B cell (primary cell): ENCODE measurements around the gene IL15. TPM values are rescaled to one million over a fixed set of nuclear protein-coding genes. Genes with fewer than 3 reads are reported as not detected.

Source experiments
- ATAC-seq: fragments of 200-7000 bp; cut with Tn5 transposase; one replicate; pipeline ENCODE4 v1.10.0; 2021; ENCODE audit warnings: low read depth, mild to moderate bottlenecking, moderate number of reproducible peaks, moderate library complexity
- CTCF ChIA-PET: fragments of 350-600 bp; sonication (Branson Sonifier 250); formaldehyde crosslinking; loops from one replicate; lab custom pipeline; 2021; ENCODE audit warnings: antibody characterized with exemption, inconsistent platforms; lab: Charles Lee
- POLR2A ChIA-PET: fragments of 350-600 bp; sonication (Branson Sonifier 250); formaldehyde crosslinking; loops from one replicate; lab custom pipeline; 2021; ENCODE audit warnings: antibody characterized with exemption; lab: Charles Lee
- DNase-seq: peaks from one replicate; pipeline ENCODE4 v3.0.0; 2013
- H2AFZ ChIP-seq: 2 replicates; pipeline ENCODE4 v1.6.1; 2012; ENCODE audit warnings: mild to moderate bottlenecking, low read depth, low read length; ENCODE audit not compliant: insufficient read depth, poor library complexity, severe bottlenecking
- H3K27ac ChIP-seq, 2 donors: 1 replicate in 1 of 2; 2 replicates in 1 of 2; pipeline ENCODE4 v1.5.1; 2012 to 2013; ENCODE audit warnings: low read length in 2 of 2, mild to moderate bottlenecking in 2 of 2, moderate library complexity in 1 of 2
- H3K27me3 ChIP-seq, 4 experiments: fragments of 200-600 bp in 1 of 4; sonication (generic) in 1 of 4; replicated peaks in 1 of 4; 1 replicate in 2 of 4; 2 replicates in 2 of 4; pipeline versions ENCODE4 v1.6.1 to v1.7.0; 2013 to 2016; ENCODE audit warnings: low read length in 3 of 4, mild to moderate bottlenecking in 2 of 4, mixed read lengths in 1 of 4, moderate library complexity in 1 of 4; ENCODE audit not compliant: insufficient read depth in 4 of 4, control insufficient read depth in 3 of 4; ENCODE audit errors: control extremely low read depth in 1 of 4
- H3K36me3 ChIP-seq, 2 experiments: replicated peaks in 1 of 2; 1 replicate in 1 of 2; 2 replicates in 1 of 2; pipeline versions ENCODE4 v1.6.1 to v1.7.1; 2013; ENCODE audit warnings: low read length in 1 of 2; ENCODE audit not compliant: insufficient read depth in 2 of 2, control insufficient read depth in 1 of 2; ENCODE audit errors: control extremely low read depth in 1 of 2, extremely low read depth in 1 of 2
- H3K4me1 ChIP-seq, 2 donors: fragments of 200-600 bp in 1 of 2; sonication (generic) in 1 of 2; 1 replicate in 1 of 2; 2 replicates in 1 of 2; pipeline versions ENCODE4 v1.5.1 to v1.6.1; 2013 to 2017; ENCODE audit warnings: low read length in 2 of 2; ENCODE audit not compliant: control insufficient read depth in 2 of 2, insufficient read depth in 2 of 2
- H3K4me2 ChIP-seq: replicated peaks from 2 replicates; pipeline ENCODE3; 2012; ENCODE audit warnings: mild to moderate bottlenecking, low read depth, low read length; ENCODE audit not compliant: poor library complexity, severe bottlenecking
- H3K4me3 ChIP-seq, 5 experiments: fragments of 200-600 bp in 1 of 5; sonication (generic) in 1 of 5; 1 replicate in 3 of 5; 2 replicates in 2 of 5; pipeline versions ENCODE4 v1.5.1 to v1.7.0; 2011 to 2016; ENCODE audit warnings: low read length in 4 of 5, mild to moderate bottlenecking in 4 of 5, low read depth in 2 of 5, control low read depth in 1 of 5, moderate library complexity in 1 of 5; ENCODE audit not compliant: insufficient read depth in 1 of 5; ENCODE audit errors: control extremely low read depth in 1 of 5, extremely low read depth in 1 of 5
- H3K79me2 ChIP-seq: fragments of 200-600 bp; sonication (generic); one replicate; pipeline ENCODE4 v1.6.0; 2016; ENCODE audit warnings: low read length; ENCODE audit not compliant: control insufficient read depth, insufficient read depth
- H3K9ac ChIP-seq: fragments of 200-600 bp; sonication (generic); 2 replicates; pipeline ENCODE4 v1.6.1; 2017; ENCODE audit warnings: mild to moderate bottlenecking, low read length, moderate library complexity
- H3K9me3 ChIP-seq, 3 donors: one replicate each; pipeline versions ENCODE4 v1.6.1 to v1.7.1; 2013; ENCODE audit warnings: low read length in 2 of 3; ENCODE audit not compliant: control insufficient read depth in 2 of 3, insufficient read depth in 1 of 3; ENCODE audit errors: control extremely low read depth in 1 of 3
- H4K20me1 ChIP-seq: 2 replicates; pipeline ENCODE4 v1.6.0; 2012; ENCODE audit warnings: mild to moderate bottlenecking, low read length; ENCODE audit not compliant: insufficient read depth, control insufficient read depth, poor library complexity, severe bottlenecking
- H3K27ac Mint-ChIP-seq: one replicate; pipeline ENCODE4 v1.8.0; 2021; ENCODE audit warnings: mixed read lengths
- H3K27me3 Mint-ChIP-seq: one replicate; pipeline ENCODE4 v1.8.0; 2021; ENCODE audit warnings: mixed read lengths
- H3K4me1 Mint-ChIP-seq: one replicate; pipeline ENCODE4 v1.8.0; 2021; ENCODE audit warnings: mixed read lengths
- H3K4me3 Mint-ChIP-seq: one replicate; pipeline ENCODE4 v1.8.0; 2021; ENCODE audit warnings: mixed read lengths
- H3K9me3 Mint-ChIP-seq: one replicate; pipeline ENCODE4 v1.8.0; 2022; ENCODE audit warnings: mixed read lengths; ENCODE audit not compliant: insufficient read depth
- EZH2 ChIP-seq: IDR thresholded peaks from 2 replicates; pipeline ENCODE4 v1.6.1; 2012; ENCODE audit warnings: borderline replicate concordance, low read depth, mild to moderate bottlenecking, moderate library complexity, low read length; ENCODE audit not compliant: insufficient read depth, poor library complexity, severe bottlenecking
- WGBS: methylation state at CpG from one replicate; pipeline ENCODE4 v1.1.5; 2013; ENCODE audit warnings: missing lambda C conversion rate; ENCODE audit not compliant: insufficient coverage; 5-methylcytosine and 5-hydroxymethylcytosine counted together
- intact Hi-C: fragments of 100-400 bp; cut with micrococcal nuclease; formaldehyde crosslinking; loops from one replicate; pipeline ENCODE4 v1.10.0; 2022
- polyA plus RNA-seq: library from polyadenylated mRNA; depleted of rRNA; stranded (reverse); fragments of >200 nt; gene quantifications from 2 replicates; pipeline ENCODE4 v1.2.3, GENCODE V29; 2012
- total RNA-seq, 2 donors: library from RNA; stranded (reverse); fragments of 120-200 nt in 1 of 2; gene quantifications; 1 replicate in 1 of 2; 2 replicates in 1 of 2; pipeline versions ENCODE4 v1.2.3 to v1.2.4, GENCODE V29; 2013 to 2022
- TF ChIP-seq, protein P1 (sequence below): fragments of 200-600 bp; IDR thresholded peaks from one replicate; pipeline ENCODE4 v1.8.0; 2022; ENCODE audit warnings: antibody characterized with exemption, mild to moderate bottlenecking

IL15 gene
- total and polyA plus RNA-seq, 2 donors (not counting 1 experiment from before 2014, with no cell fraction given) = 6.1 to 11.5 TPM

GRCh38 chr4:141706445-141706844, 70.1 kb downstream of the IL15 start:
- CTCF ChIA-PET = interaction anchor here (1.3 kb wide), 1 partner anchor 23 kb away, joined by 3 read pairs; no protein-coding TSS in a partner anchor
- no peak overlapping the region for H3K4me3 Mint-ChIP-seq
- H3K4me1 Mint-ChIP-seq = peaks cover 28% of the 10 kb centered on the region
- ATAC-seq (no peak), DNase-seq (no peak)
- POLR2A ChIA-PET = no interaction called here
- H3K27me3 Mint-ChIP-seq = no peaks in the 10 kb centered on the region
- Histone ChIP-seq H3K4me2 (peak overlapping the region; percentile 56), H3K9ac (peak overlapping the region; percentile 27), H3K79me2 (peaks cover 24% of the 10 kb centered on the region), H3K27me3 (no peaks in the 10 kb centered on the region), H4K20me1 (no peaks in the 10 kb centered on the region), H2AFZ (no peak overlapping the region), H3K4me3 (peak overlapping the region in 1 of 5 experiments; percentile 46), H3K9me3 (peaks cover 2 to 9% (median 7%) of the 10 kb centered on the region in 3 donors), H3K27ac (peak overlapping the region in 1 of 2 donors; percentile 72), H3K4me1 (peaks cover 2 to 24% of the 10 kb centered on the region in 2 donors), H3K36me3 (no peaks in the 10 kb centered on the region)
- no peak for TF ChIP-seq EZH2
- TF ChIP-seq, protein P1, sequence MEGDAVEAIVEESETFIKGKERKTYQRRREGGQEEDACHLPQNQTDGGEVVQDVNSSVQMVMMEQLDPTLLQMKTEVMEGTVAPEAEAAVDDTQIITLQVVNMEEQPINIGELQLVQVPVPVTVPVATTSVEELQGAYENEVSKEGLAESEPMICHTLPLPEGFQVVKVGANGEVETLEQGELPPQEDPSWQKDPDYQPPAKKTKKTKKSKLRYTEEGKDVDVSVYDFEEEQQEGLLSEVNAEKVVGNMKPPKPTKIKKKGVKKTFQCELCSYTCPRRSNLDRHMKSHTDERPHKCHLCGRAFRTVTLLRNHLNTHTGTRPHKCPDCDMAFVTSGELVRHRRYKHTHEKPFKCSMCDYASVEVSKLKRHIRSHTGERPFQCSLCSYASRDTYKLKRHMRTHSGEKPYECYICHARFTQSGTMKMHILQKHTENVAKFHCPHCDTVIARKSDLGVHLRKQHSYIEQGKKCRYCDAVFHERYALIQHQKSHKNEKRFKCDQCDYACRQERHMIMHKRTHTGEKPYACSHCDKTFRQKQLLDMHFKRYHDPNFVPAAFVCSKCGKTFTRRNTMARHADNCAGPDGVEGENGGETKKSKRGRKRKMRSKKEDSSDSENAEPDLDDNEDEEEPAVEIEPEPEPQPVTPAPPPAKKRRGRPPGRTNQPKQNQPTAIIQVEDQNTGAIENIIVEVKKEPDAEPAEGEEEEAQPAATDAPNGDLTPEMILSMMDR = no peak
- WGBS = no CpG with 5 or more reads among the region's 3 CpGs
- intact Hi-C loops = no loop called here
- no peak overlapping the region for H3K27ac Mint-ChIP-seq
- H3K9me3 Mint-ChIP-seq = peaks cover 7% of the 10 kb centered on the region

DNA sequence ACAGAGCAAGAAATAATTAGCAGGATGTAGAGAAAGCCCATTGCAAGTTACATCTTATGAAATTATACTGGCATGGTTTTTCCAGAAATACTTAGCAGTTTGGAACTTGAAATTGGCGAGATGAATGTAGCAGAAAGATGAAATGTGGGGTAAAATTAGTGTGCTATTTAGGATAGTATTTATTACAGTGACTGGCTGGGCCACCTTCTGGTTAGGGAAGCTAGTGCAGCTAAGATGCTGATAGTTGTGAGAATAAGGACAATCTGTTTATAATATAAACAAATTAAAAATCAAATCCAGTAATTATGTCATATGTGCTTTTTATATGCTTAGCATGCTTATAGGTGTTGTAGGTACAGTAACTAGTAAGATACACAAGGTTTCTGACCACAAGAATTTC, 74.8 kb downstream of the IL15 start:
- H3K4me3 Mint-ChIP-seq = no peak overlapping the region
- peaks cover 24% of the 10 kb centered on the region for H3K79me2 ChIP-seq
- ChIA-PET POLR2A (no interaction called here), CTCF (interaction anchor here (2.6 kb wide), 1 partner anchor 364 kb away, joined by 14 read pairs; no protein-coding TSS in a partner anchor)
- TF ChIP-seq, protein P1 = peak; percentile 38
- no peak for TF ChIP-seq EZH2
- no peak overlapping the region for H3K4me3 ChIP-seq
- H3K4me1 ChIP-seq = peaks cover 0 to 7% of the 10 kb centered on the region in 2 donors
- no peaks in the 10 kb centered on the region for H3K36me3 ChIP-seq
- no peak overlapping the region for H3K27ac ChIP-seq
- H4K20me1 ChIP-seq = no peaks in the 10 kb centered on the region
- no peak overlapping the region for H2AFZ ChIP-seq
- H3K9me3 ChIP-seq = peaks cover 2 to 9% (median 9%) of the 10 kb centered on the region in 3 donors
- DNase-seq (peak; percentile 10), ATAC-seq (no peak)
- no peaks in the 10 kb centered on the region for H3K27me3 Mint-ChIP-seq
- no peaks in the 10 kb centered on the region for H3K27me3 ChIP-seq
- intact Hi-C loops = no loop called here
- peaks cover 7% of the 10 kb centered on the region for H3K9me3 Mint-ChIP-seq
- WGBS = 57% methylated on average over 1 of the region's 1 CpG
- no peak overlapping the region for H3K27ac Mint-ChIP-seq
- H3K4me1 Mint-ChIP-seq = peaks cover 10% of the 10 kb centered on the region
- H3K9ac ChIP-seq = no peak overlapping the region
- no peak overlapping the region for H3K4me2 ChIP-seq
